HL-60/S4 (cell line): ENCODE results near the gene DUSP14.
"Not testable (repeated sequence)": the region's sequence is repeated elsewhere in the genome, so short reads cannot be mapped to it uniquely, and the experiment has no call there.

Experiments
- in situ Hi-C: fragments of 300-500 bp; cut with MboI; formaldehyde crosslinking; loops from 2 replicates; pipeline ENCODE4 v1.14.3; 2022; ENCODE audit warnings: low sequenced_read_pairs

The DUSP14 gene

DNA sequence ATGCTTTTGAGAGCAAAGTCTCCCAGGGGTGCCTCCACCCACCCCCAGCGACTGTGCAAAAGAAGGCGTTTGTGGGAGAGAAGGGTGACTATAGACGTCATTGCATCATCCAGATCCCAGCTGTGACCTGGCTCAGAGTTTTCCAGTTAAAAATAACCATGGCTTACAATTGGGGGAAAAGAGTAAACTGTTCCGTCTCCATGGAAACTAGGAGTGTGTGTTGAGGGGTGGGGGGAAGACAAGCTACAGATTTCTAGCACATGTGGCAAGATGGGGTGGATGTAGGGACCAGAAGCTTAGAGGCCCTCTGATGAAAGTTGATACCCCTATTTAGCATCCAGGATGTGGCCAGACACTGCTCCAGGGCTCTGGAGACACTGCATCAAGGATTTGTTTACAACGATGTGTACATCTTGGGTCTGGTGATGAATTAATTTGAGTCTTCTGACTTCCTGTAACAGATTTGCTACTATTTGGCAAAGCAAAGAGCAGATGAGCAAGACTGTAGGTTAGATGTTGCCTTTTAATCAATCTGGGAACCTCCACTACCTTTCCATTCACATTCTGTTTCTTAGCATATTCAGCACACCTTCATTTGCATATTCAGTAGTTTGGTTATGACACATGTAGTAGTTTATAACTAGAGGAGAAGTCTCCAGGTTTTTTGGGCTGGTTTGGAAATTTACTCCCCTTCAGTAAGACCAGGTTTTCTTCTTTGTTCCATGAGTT, 6.2 kb upstream of the DUSP14 start:
- in situ Hi-C loops = no loop called here

DNA sequence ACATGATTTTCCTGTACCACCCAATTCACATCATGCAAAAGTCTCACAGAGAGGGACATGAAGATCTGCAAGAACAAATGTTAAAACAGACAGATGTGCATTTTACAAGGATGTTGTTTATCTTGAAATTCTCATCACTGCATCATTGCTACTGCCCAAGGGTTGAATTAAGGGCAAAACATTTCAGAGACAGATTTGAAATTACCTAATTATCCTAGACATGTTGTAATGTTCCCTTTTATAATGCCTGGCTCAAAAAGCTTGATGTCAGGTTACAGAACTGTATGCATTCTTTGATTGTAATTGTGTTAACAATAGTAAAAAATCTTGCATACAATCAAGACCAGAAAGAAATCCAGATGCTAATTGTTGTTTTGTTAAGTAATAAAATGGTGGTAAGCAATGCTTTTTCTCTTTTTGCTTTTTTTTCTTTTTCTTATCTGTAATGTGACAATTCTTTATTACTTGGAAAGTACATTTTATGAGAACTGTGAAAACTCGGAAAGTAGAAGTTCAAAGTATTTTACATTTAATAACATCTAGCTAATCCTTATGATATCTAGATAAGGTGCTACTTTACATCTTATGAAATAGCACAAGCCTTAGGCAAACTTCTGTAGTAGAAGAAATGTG, 3.6 kb upstream of the DUSP14 start:
- in situ Hi-C loops = no loop called here

DNA sequence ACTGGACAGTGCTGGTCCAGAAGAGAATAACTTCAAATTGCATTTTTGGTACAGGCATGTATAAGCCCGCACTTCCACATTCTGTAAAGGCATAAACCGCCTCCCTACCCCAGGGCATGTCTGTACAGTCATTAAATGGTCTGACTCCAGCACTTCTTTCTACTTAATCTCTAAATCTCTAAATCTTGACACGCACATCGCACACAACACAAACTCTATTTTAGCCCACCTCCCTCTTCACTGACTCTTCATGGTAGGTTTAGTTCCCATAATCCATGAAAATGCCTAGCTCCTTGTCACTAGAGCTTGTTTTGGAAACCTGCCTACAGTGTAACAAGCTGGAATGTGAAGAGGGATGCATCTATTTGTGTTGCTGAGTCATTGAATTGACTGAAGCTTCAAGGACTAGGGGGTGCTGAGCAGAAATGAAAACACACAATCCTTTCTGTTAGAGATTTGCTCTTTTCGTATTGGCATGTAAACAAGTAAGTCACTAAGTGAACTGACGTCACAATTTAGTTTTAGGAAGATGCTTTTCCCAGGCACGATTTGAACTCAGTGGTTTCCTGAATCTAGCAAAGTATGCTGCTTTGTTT, 1.6 kb upstream of the DUSP14 start:
- in situ Hi-C loops = no loop called here

DNA sequence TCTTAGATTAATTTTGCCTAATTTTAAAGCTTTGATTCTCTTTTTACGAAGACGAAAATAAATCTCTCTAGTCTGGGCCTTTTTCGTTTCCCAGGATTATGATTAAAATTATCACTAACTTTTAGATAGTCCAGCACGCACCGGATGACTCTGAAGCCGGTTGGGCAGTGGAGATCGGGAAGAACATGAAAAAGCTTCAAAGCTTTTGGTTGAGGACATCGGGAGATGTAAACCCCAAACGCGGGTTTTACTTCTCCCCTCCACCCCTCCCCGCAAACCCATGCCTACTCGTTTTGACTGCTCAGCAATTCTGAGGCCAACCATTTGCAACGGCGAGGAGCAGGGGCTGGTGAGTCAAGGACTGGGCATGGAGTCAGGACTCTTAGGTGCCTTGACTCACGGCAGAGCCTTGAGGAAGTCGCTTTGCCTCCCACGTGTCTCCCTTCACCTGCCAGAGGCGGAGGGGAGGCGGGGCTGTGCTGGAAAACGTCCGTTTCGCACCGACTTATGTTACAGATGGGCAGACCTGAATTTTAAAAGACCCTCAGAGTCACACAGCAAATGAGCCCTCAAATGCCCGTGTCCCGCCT, 989 bp upstream of the DUSP14 start:
- in situ Hi-C loops = no loop called here

DNA sequence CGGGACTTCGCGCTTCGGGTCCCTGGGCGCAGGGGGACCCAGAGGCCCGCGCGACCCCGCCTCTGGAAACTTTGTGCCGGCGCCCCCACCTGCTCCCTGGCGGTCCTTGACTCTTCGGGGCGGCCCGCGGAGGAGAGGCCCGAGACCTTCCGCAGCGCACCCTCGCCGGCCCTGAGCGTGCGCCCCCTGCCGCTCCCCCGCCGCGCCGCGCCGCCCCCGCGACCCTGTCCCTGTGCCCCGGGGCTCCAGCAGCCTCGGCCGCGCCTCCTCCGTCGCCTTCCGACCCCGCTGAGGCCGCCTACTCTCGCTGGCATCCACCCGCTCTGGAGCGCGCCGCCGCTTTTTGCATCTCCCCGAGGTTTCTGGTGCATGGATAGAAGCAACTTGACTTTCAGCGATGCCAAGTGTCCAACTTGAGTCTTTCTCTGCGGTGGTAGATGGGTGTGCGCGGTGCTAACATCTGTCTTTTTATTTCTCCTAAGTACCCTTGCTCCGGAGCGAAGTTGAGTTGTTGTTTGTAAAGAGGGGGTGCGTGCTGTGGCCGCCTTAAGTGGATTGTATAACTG, 414 bp downstream of the DUSP14 start:
- in situ Hi-C loops = no loop called here

DNA sequence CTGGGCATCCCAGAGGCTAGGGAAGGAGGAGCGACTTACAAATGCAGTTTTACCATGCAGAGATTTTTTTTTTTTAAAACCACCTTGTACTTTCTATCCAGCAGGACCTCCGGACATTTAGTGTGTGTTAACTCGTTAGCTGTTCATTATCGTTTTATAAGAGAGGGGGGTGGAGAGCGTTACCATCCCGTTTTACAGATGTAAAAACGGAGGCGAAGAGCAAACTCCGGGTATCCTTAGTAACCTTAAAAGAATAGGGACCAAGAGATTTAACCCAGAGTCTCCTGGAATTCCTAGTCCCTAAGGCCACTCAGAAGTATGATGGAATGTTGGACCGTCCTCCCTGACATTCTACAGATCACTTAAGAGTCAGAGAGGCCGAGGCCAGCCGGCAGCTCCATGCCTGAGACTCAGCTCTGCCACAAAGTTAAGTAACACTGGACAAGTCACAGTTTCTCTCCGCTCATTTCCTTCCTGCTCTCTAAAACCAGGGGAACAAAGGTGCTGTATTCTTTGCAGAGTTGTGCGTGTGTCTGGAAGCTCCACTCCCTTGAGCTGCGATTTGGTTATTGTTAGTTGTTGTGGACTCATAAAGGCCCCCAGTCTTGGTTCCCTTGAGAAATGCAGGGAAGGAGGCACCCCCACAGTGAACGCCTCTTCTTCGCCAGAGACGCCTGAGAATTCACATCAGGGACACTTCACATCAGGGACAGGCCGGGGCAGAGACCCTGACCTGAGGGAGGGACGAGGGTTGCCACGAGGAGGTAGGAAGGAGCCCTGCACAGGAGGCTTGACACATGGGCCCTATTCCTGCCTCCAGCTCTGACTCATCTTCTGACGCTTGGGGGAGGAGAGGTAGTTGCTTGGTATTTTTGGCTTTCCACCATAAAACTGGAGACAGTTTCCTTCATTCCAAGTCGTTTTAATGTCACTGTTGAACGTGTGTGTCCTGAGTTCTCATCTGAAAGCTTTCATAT, 1.2 kb downstream of the DUSP14 start:
- in situ Hi-C loops = no loop called here

DNA sequence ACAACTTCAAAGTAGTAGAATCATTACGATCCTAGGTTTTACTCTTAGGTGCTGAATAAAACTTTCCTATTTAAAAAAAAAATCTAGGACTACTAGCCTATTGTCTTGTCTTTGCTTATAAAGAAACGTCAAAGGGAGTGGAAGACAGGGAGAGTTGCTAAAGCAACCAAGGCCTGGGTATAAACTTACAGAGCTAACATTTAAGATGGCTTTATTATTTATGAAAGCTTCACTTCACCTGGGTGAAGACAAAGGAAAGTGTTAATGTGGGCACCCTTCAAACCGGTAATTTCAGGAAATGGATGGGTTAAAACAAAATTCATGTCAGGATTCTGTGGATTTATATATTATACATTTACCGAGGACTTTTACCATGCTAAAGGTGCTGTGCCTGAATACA, 2.5 kb downstream of the DUSP14 start:
- in situ Hi-C loops = no loop called here

DNA sequence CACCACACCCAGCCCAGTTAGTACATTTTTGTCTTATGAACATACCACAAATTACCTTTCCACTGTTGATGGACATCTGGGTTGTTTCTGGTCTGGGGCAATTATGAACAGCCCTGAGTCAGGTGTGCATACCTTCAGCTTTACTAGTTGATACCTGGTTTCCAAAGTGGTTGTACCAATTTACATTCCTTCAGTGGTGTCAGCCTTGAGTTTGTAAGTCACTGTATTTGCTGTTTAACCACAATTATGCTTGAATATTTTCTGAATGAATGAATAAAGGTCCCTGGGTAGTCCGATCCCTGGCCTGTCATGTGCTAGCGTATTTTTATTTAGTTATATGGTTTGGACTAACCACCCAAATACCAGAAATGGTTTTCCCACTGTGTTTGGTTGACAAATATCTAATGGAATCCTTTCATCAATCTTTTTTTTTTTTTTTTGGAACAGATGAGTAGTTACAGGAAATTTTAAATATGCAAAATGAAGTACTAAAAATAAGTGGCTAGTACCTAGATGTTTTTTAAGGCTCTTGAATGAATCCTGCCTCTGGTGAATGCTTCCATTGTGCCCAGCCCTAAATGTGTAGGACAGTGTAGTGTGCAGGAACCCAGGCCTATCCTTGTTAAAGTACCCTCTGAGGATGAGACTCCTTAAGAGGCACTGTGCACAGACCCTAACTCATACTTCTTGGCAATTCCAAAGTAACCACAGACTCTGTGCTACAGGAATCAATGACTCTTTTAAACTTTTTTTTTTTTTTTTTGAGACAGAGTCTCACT, 3.7 kb downstream of the DUSP14 start:
- in situ Hi-C loops = no loop called here

DNA sequence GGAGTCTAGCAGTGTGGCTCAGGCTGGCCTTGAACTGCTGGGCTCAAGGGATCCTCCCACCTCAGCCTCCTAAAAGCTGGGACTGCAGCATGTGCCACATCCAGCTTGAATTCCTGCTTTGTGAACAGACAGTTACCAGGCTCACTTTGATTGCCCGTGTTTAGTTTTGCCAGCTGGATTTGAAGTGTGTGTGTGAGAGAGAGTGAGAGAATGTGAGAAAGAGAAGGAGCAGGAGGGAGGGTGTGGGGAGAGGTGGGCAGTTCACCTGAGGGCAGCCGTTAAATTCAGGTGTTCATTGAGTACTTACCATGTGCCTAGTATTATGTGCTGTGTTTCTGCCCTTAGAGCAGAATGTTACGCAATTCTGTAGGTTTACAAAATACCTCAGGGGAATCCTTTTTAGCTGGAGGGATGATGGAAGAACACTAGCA, 4.7 kb downstream of the DUSP14 start:
- in situ Hi-C loops = no loop called here

DNA sequence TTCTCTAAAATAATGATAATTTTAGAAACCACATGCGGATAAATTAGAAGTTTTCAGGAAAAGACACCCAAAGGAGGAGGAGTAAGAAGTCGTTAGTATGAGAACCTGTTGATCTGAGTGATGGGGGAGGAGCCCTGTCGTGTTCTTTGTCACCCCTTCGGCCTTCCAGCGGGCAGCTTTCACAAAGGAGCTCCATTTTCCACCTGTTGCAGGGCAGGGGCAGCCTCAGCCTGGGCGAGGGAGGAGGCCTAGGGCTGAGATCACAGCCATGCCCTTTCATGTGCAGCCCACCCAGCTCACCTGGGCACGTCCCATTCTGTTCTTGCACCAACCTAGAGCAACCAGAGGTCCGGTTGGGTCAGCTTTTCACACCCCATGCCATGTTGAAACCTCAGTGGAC, 5.3 kb downstream of the DUSP14 start:
- in situ Hi-C loops = no loop called here

DNA sequence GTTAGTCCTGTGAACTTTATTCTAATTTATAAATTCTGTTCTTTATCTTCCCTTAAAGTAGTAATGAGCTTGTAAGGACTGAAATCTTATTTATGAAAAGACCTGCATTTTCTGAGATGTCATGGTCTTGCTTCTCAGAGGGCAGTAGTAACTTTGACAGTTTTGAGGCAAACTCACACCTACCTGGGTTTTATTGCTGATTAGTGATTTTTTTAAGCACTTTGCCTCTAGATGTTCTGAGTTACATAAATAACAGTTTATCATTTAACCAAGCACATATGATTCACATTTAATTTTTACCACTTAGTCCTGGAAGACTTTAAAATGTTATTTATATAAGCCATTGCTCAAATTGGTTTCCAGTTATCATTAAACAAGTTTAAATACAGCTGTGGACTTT, 10.7 kb downstream of the DUSP14 start:
- in situ Hi-C loops = no loop called here

DNA sequence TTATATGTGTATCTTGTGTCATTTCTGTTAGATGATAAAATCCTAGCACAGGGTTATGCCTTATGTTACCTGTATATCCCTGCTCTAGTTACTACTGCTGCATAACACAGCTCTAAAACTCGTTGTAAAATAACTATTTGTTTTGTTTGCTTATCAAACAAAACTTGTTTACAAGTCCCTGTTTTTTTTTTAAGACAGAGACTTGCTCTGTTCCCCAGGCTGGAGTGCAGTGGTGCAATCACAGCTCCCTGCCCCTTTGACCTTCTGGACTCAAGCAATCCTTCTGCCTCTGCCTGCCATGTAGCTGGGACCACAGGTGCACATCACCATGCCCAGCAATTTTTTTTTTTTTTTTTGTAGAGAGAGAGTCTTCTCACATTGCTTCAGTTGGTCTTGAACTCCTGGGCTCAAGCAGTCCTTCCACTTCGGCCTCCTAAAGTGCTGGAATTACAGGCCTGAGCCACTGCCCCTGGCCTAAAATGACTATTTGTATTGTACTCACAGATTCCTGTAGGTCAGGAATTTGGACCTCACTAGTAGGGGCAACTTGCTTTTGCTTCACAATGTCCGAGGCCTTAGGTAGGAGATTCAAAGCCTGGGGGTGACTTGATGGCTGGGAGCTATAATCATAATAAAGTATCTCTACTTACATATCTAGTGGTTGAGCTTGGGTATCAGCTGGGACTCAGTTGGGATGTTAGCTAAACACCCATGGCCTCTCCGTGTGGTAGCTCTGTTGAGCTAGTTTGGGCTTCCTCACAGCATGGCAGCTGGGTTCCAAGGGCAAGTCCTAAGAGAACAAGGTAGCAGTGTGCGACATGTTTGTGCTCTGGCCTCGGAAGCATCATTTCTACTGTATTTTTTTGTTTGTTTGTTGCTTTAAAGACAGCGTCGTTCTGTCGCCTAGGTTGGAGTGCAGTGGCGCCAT, 12.6 kb downstream of the DUSP14 start:
- in situ Hi-C loops = no loop called here

DNA sequence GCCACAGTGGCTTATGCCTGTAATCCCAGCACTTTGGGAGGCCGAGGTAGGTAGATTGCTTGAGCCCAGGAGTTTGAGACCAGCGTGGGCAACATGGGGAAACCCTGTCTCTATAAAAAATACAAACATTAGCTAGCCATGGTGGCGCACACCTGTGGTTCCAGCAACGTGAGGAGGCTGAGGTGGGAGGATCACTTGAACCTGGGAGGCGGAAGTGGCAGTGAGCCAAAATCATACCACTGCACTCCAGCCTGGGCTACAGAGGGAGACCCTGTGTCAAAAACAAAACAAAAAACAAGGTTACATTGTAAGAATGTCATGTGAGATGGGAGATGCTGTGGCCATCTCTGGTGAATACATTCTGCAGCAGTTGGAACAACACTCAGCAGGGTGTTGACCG, 13.5 kb downstream of the DUSP14 start:
- in situ Hi-C loops = no loop called here

DNA sequence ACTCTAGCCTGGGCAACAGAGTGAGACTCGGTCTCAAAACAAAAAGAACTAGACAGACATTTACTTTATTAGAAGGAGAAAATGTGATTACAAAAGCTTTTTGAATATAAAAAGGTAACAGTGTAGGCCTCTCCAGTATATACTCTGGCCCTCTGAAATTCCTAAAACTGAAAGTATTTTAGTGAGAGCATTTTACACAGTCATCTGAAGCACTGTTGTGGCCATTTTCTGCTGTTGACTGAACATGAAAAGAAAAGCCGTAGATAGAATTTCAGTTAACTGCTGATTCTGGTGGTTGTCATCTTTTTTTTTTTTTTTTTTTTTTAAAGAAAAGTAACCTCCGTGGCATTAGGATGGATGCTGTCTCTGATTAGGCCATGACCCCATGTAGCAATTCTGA, 15.6 kb downstream of the DUSP14 start:
- in situ Hi-C loops = no loop called here

DNA sequence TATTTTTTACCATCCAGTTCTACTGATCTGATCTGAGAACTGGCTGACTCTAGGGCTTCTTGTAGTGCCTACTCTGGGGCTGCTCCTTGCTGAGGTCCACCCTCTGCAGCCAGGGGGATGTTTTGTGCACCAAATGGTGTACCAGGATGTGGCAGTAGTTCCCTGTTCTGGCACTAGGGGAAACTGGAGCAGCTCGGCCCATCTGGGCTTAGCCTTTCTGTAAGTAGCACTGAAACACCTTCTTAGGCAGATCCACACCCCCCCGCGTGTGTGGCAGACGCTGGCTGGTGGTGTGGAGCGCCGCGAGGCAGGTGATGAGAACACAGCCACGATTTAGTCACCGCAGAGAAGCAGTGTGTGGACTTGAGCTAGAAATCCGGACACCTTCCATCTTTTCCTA, 17.0 kb downstream of the DUSP14 start:
- in situ Hi-C loops = no loop called here

DNA sequence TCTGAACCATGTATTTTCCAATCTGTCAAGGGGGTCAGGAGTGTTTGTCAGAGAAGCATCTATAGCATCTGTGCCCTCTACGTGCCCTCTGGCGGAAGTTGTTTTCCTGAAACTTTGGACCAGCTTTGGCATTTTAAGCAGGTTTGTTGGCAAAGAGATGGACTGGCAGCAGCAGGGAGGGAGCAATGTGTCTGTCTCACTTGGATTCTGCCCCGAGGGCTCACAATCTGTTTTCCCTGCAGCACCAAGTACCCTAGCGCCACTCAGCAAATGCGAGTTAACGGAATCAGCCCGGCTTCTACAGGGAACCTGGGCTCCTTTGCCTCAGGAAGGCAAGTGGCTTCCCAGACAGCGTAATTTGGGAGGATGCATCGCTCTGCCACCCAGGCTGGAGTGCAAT, 17.4 kb downstream of the DUSP14 start:
- in situ Hi-C loops = no loop called here

DNA sequence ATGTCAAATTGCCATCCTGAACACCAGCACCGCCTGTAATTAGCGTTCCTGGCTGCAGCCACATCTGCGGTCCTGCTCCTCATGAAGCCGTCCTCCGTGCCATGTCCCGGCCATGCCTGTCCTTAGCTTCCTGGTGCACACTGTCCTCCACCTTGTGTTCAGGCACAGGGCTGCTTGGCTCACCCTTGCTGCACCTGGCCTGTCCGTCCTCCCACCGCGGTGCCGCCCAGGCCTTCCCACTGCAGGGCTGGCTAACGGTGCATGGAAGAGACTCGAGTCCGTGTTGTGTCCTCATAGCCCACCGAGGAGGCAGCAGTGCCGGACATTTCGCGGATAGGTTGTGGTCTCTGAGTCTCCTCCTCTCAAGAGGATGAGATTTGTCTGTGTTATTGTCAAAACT, 20.4 kb downstream of the DUSP14 start:
- in situ Hi-C loops = no loop called here

DNA sequence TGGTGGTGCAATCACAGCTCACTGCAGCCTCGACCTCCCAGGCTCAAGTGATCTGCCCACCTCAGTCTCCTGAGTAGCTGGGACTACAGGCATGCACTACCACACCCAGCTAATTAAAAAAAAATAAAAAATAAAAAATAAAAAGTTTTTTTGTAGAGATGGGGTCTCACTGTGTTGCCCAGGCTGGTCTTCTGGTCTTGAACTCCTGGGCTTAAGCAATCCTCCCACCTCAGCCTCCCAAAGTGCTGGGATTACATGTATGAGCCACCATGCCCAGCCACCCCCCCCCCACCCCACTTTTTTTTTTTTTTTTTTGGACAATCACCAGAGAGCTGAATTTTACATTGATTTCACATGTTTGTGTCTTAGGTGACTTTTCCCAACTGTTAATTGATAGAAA, 22.0 kb downstream of the DUSP14 start:
- in situ Hi-C loops = not testable (repeated sequence)
